ACC112 (cell line): ENCODE measurements around the gene DCLRE1C.

Source experiments
- H2AFZ ChIP-seq: fragments of 200-600 bp; sonication (generic); one replicate; pipeline ENCODE4 v1.6.0; 2017; ENCODE audit warnings: antibody characterized with exemption, low read length; ENCODE audit not compliant: unreplicated experiment
- H3K27ac ChIP-seq: fragments of 200-600 bp; sonication (generic); 2 replicates; pipeline ENCODE4 v1.5.1; 2014; ENCODE audit warnings: low read depth, mild to moderate bottlenecking, antibody characterized with exemption, low read length, moderate library complexity
- H3K27me3 ChIP-seq: fragments of 200-600 bp; sonication (generic); 2 replicates; pipeline ENCODE4 v1.6.1; 2014; ENCODE audit warnings: mild to moderate bottlenecking, antibody characterized with exemption, low read length, moderate library complexity, mixed read lengths; ENCODE audit not compliant: insufficient read depth
- H3K36me3 ChIP-seq: fragments of 200-600 bp; sonication (generic); 2 replicates; pipeline ENCODE4 v1.6.1; 2016; ENCODE audit warnings: mild to moderate bottlenecking, antibody characterized with exemption, low read length, moderate library complexity, mixed read lengths; ENCODE audit not compliant: insufficient read depth
- H3K4me1 ChIP-seq: fragments of 200-600 bp; sonication (generic); one replicate; pipeline ENCODE4 v1.6.1; 2016; ENCODE audit warnings: low read length, mixed read lengths; ENCODE audit not compliant: insufficient read depth, unreplicated experiment, control insufficient read depth
- H3K4me3 ChIP-seq: fragments of 200-600 bp; sonication (generic); 2 replicates; pipeline ENCODE4 v1.5.1; 2014; ENCODE audit warnings: mild to moderate bottlenecking, low read depth, low read length
- H3K79me2 ChIP-seq: fragments of 200-600 bp; sonication (generic); one replicate; pipeline ENCODE4 v1.6.0; 2016; ENCODE audit warnings: low read length; ENCODE audit not compliant: control insufficient read depth, unreplicated experiment, insufficient read depth

The DCLRE1C gene

DNA sequence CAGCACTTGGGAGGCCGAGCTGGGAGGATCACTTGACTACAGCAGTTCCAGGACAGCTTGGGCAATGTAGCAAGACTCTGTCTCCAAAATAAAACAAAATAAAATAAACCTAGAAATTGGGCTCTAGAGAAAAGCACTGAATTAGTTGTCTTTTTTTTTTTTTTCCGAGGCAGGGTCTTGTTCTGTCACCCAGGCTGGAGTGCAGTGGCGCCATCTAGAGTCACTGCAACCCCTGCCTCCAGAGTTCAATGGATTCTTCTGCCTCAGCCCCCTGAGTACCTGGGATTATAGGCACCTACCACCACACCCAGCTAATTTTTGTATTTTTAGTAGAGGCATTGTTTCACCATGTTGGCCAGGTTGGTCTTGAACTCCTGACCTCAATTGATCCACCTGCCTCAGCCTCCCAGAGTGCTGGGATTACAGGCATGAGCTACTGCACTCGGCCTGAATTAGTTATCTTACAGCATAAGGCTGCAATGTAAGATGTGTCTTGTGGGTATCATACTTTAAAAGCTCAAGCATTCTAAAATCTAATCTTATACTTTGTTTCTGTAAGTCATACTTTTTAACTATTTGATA is 18.1 kb upstream of the DCLRE1C start:
- no peaks in the 10 kb centered on the region for H3K27me3 ChIP-seq
- H2AFZ ChIP-seq: no peak overlapping the region
- H3K36me3 ChIP-seq: no peaks in the 10 kb centered on the region
- H3K4me1 ChIP-seq: no peaks in the 10 kb centered on the region
- H3K79me2 ChIP-seq: no peaks in the 10 kb centered on the region
- H3K27ac ChIP-seq: no peak overlapping the region
- H3K4me3 ChIP-seq: no peak overlapping the region

GRCh38 chr10:14967897-14968296 is 14.0 kb upstream of the DCLRE1C start:
- Histone ChIP-seq H2AFZ (no peak overlapping the region), H3K79me2 (no peaks in the 10 kb centered on the region), H3K27ac (no peak overlapping the region), H3K27me3 (no peaks in the 10 kb centered on the region), H3K4me3 (no peak overlapping the region), H3K36me3 (no peaks in the 10 kb centered on the region), H3K4me1 (no peaks in the 10 kb centered on the region)

GRCh38 chr10:14959221-14960057 is 5.5 kb upstream of the DCLRE1C start, which contains the start of gene MEIG1:
Gene MEIG1 (plus strand): TSS chr10:14959388. CDS start chr10:14966469, 7,081 bp downstream.
- peak within 1 kb of the TSS; percentile 94 for H3K4me3 ChIP-seq
- H2AFZ ChIP-seq: peak within 1 kb of the TSS; percentile 99
- peak within 1 kb of the TSS; percentile 91 for H3K27ac ChIP-seq
- H3K79me2 ChIP-seq: no peaks in the 10 kb centered on the region
- H3K27me3 ChIP-seq: no peaks in the 10 kb centered on the region
- peaks cover 6% of the 10 kb centered on the region for H3K4me1 ChIP-seq
- no peaks in the 10 kb centered on the region for H3K36me3 ChIP-seq

DNA sequence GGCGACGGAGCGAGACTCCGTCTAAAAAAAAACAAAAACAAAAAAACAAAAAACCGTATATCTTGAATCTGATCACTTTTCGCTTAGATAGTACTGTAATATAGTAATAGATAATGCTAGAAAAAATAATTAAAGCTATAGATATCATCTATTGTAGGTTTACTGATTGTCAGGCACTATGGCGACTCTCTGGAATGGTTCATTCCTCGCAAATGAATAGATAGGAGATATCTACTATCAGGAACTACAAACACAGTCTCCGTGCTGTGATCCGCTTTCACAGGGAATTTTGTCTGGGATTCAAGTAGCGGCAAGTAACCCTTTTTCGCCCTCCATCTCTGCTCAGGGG is 5.0 kb upstream of the DCLRE1C start:
- no peaks in the 10 kb centered on the region for H3K79me2 ChIP-seq
- H3K36me3 ChIP-seq: no peaks in the 10 kb centered on the region
- no peaks in the 10 kb centered on the region for H3K27me3 ChIP-seq
- peak overlapping the region; percentile 99 for H2AFZ ChIP-seq
- H3K27ac ChIP-seq: peak overlapping the region; percentile 91; the same call in 1 of the 2 replicates
- peak overlapping the region; percentile 94 for H3K4me3 ChIP-seq
- peaks cover 6% of the 10 kb centered on the region for H3K4me1 ChIP-seq

- Histone ChIP-seq H3K27me3 (no peaks in the 10 kb centered on the region), H3K4me3 (peak overlapping the region; percentile 88), H2AFZ (peak overlapping the region; percentile 91)
These were observed 1.0 kb upstream of the DCLRE1C start for GRCh38 chr10:14954934-14955333.

GRCh38 chr10:14953424-14954000 is 384 bp downstream of the DCLRE1C start:
- H3K27me3 ChIP-seq: no peaks in the 10 kb centered on the region
- peaks cover 17% of the 10 kb centered on the region for H3K4me1 ChIP-seq
- peak overlapping the region; percentile 87 for H3K27ac ChIP-seq
- 0 out of 2 replicates have a peak, but pooled peaks cover 6% of the 10 kb centered on the region for H3K36me3 ChIP-seq
- peaks cover 40% of the 10 kb centered on the region for H3K79me2 ChIP-seq
- H2AFZ ChIP-seq: peak overlapping the region; percentile 65
- H3K4me3 ChIP-seq: peak overlapping the region; percentile 88

More at GRCh38 chr10:14954934-14955333, 1.0 kb upstream of the DCLRE1C start:
- Histone ChIP-seq H3K79me2 (peaks cover 31% of the 10 kb centered on the region), H3K27ac (peak overlapping the region; percentile 87), H3K4me1 (peaks cover 17% of the 10 kb centered on the region), H3K36me3 (no peaks in the 10 kb centered on the region)

- Histone ChIP-seq H3K27me3 (no peaks in the 10 kb centered on the region), H3K27ac (peak overlapping the region; percentile 87), H3K79me2 (peaks cover 45% of the 10 kb centered on the region), H2AFZ (peak overlapping the region; percentile 65), H3K36me3 (peaks cover 11% of the 10 kb centered on the region; the same call in 1 of the 2 replicates), H3K4me3 (peak overlapping the region; percentile 88), H3K4me1 (peaks cover 17% of the 10 kb centered on the region)
These were observed 959 bp downstream of the DCLRE1C start for GRCh38 chr10:14952851-14953423.

DNA sequence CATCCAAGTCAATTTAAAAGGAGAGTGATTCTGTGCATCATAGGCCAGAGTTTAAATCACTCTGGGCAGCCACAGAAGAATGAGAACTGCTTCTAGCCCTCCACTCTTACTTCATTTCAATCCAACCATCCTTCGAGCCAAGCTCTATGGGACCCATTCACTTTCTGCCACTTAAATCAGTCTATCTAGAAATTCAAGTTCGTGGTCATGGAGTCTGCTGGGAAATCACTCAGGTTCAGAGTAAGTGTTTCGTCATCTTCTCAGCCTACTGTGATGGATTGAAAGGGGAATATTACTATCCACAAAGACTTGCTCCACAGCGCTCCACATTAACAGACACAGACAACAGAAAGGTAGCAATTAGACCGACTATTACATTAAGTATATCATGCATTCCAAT is 4.6 kb downstream of the DCLRE1C start:
- Histone ChIP-seq H3K79me2 (peaks cover 46% of the 10 kb centered on the region), H3K36me3 (peaks cover 18% of the 10 kb centered on the region)

GRCh38 chr10:14947268-14947667 is 6.6 kb downstream of the DCLRE1C start:
- Histone ChIP-seq H2AFZ (no peak overlapping the region), H3K4me1 (peaks cover 8% of the 10 kb centered on the region), H3K4me3 (no peak overlapping the region), H3K79me2 (peaks cover 38% of the 10 kb centered on the region), H3K27me3 (no peaks in the 10 kb centered on the region), H3K27ac (no peak overlapping the region), H3K36me3 (peaks cover 18% of the 10 kb centered on the region)

More for the DNA sequence above, 4.6 kb downstream of the DCLRE1C start:
- H3K4me3 ChIP-seq: no peak overlapping the region
- no peaks in the 10 kb centered on the region for H3K27me3 ChIP-seq
- H3K27ac ChIP-seq: no peak overlapping the region
- H2AFZ ChIP-seq: no peak overlapping the region
- H3K4me1 ChIP-seq: peaks cover 15% of the 10 kb centered on the region

DNA sequence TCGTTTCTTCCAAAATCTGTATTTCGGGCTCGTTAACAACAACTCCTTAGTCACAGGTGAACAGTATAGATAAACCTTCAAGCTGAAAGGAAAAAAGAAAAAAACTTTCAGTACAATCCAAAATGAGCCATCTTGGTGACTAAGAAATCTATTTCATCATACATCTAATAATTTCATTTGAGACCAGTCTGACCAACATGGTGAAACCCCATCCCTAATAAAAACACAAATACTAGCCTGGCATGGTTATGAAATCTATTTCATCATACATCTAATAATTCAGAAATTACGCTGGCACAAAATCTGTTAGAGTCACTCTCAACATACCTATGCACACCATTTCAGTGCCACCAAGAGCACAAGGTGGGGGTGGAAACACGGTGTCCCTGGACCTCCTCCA is 8.8 kb downstream of the DCLRE1C start:
- peaks cover 3% of the 10 kb centered on the region for H3K4me1 ChIP-seq
- no peak overlapping the region for H3K4me3 ChIP-seq
- peaks cover 17% of the 10 kb centered on the region for H3K79me2 ChIP-seq
- H3K36me3 ChIP-seq: peaks cover 18% of the 10 kb centered on the region
- H2AFZ ChIP-seq: no peak overlapping the region
- H3K27ac ChIP-seq: peak overlapping the region; percentile 33; the same call in 1 of the 2 replicates
- no peaks in the 10 kb centered on the region for H3K27me3 ChIP-seq
